Measurements from ENCODE around the gene CHCHD3. TPM values are rescaled to one million over a fixed set of nuclear protein-coding genes. Genes with fewer than 3 reads are reported as not detected.

Gene CHCHD3
- total RNA-seq, 8 experiments from 2014 or later, result 74.5 to 122 (median 90.0) TPM

- Histone ChIP-seq H3K27ac (no peak overlapping the region), H3K4me1 (replicated peaks in 1 of 2) (no peaks in the 10 kb centered on the region), H3K4me3 (no peak overlapping the region)
- in situ Hi-C loops (cut with MboI; ENCODE audit: low pct_unique_long_range_greater_than_20kb in 2 of 9, low sequenced_read_pairs in 9 of 9, unreplicated experiment in 9 of 9), result no loop called here
- no CpG with 5 or more reads among the region's 1 CpG for WGBS, 10 experiments
- ATAC-seq (replicated peaks in 6 of 8), result no peak
Observed at GRCh38 chr7:132766660-132767059, 315.2 kb downstream of the CHCHD3 start.

GRCh38 chr7:132765861-132766260, 316.0 kb downstream of the CHCHD3 start:
- in situ Hi-C loops (cut with MboI; ENCODE audit: low pct_unique_long_range_greater_than_20kb in 2 of 9, low sequenced_read_pairs in 9 of 9, unreplicated experiment in 9 of 9), result no loop called here
- Histone ChIP-seq H3K4me3 (no peak overlapping the region), H3K4me1 (replicated peaks in 1 of 2) (no peaks in the 10 kb centered on the region), H3K27ac (no peak overlapping the region)
- ATAC-seq (replicated peaks in 6 of 8), result no peak
- 56 to 100% (median 87%) methylated on average over 1 to 10 of the region's 11 CpGs; no CpG with 5 or more reads in 3 of the 10 experiments for WGBS, 10 experiments

GRCh38 chr7:132764762-132765161, 317.1 kb downstream of the CHCHD3 start:
- peaks cover 0 to 3% of the 10 kb centered on the region in 2 donors for H3K4me1 ChIP-seq (replicated peaks in 1 of 2)
- WGBS, 10 experiments, result 77 to 100% (median 85%) methylated on average over 1 to 5 of the region's 5 CpGs; no CpG with 5 or more reads in 1 of the 10 experiments
- in situ Hi-C loops (cut with MboI; ENCODE audit: low pct_unique_long_range_greater_than_20kb in 2 of 9, low sequenced_read_pairs in 9 of 9, unreplicated experiment in 9 of 9), result no loop called here
- H3K27ac ChIP-seq, result no peak overlapping the region
- H3K4me3 ChIP-seq, result no peak overlapping the region
- ATAC-seq (replicated peaks in 6 of 8), result no peak

- in situ Hi-C loops (cut with MboI; ENCODE audit: low pct_unique_long_range_greater_than_20kb in 2 of 9, low sequenced_read_pairs in 9 of 9, unreplicated experiment in 9 of 9), result no loop called here
- no peak overlapping the region for H3K4me3 ChIP-seq
- WGBS, 10 experiments, result 50 to 100% (median 67%) methylated on average over 1 to 7 of the region's 7 CpGs; no CpG with 5 or more reads in 1 of the 10 experiments
- no peak overlapping the region for H3K27ac ChIP-seq
- H3K4me1 ChIP-seq (replicated peaks in 1 of 2), result peaks cover 0 to 3% of the 10 kb centered on the region in 2 donors
- peak in 1 of 8 experiments; percentile 51 for ATAC-seq (replicated peaks in 6 of 8)
Observed at GRCh38 chr7:132760866-132761265, 321.0 kb downstream of the CHCHD3 start.

GRCh38 chr7:132760244-132760623, 321.7 kb downstream of the CHCHD3 start:
- Histone ChIP-seq H3K4me1 (replicated peaks in 1 of 2) (peaks cover 0 to 3% of the 10 kb centered on the region in 2 donors), H3K4me3 (no peak overlapping the region), H3K27ac (no peak overlapping the region)
- 33 to 90% (median 76%) methylated on average over 1 to 2 of the region's 2 CpGs; no CpG with 5 or more reads in 2 of the 10 experiments for WGBS, 10 experiments
- ATAC-seq (replicated peaks in 6 of 8), result peak in 3 of 8 experiments; percentile 14 to 63 (median 31)
- in situ Hi-C loops (cut with MboI; ENCODE audit: low pct_unique_long_range_greater_than_20kb in 2 of 9, low sequenced_read_pairs in 9 of 9, unreplicated experiment in 9 of 9), result no loop called here

GRCh38 chr7:132759482-132760243, 322.2 kb downstream of the CHCHD3 start:
- ATAC-seq (replicated peaks in 6 of 8), result peak in 1 of 8 experiments; percentile 12
- Histone ChIP-seq H3K27ac (no peak overlapping the region), H3K4me3 (no peak overlapping the region), H3K4me1 (replicated peaks in 1 of 2) (peaks cover 0 to 3% of the 10 kb centered on the region in 2 donors)
- WGBS, 10 experiments, result 25 to 100% (median 85%) methylated on average over 1 to 12 of the region's 15 CpGs; no CpG with 5 or more reads in 2 of the 10 experiments
- in situ Hi-C loops (cut with MboI; ENCODE audit: low pct_unique_long_range_greater_than_20kb in 2 of 9, low sequenced_read_pairs in 9 of 9, unreplicated experiment in 9 of 9), result no loop called here

GRCh38 chr7:132758986-132759385, 322.9 kb downstream of the CHCHD3 start:
- no peak overlapping the region for H3K27ac ChIP-seq
- peaks cover 0 to 3% of the 10 kb centered on the region in 2 donors for H3K4me1 ChIP-seq (replicated peaks in 1 of 2)
- ATAC-seq (replicated peaks in 6 of 8), result no peak
- in situ Hi-C loops (cut with MboI; ENCODE audit: low pct_unique_long_range_greater_than_20kb in 2 of 9, low sequenced_read_pairs in 9 of 9, unreplicated experiment in 9 of 9), result no loop called here
- 72 to 100% (median 74%) methylated on average over 1 to 3 of the region's 5 CpGs; no CpG with 5 or more reads in 7 of the 10 experiments for WGBS, 10 experiments
- H3K4me3 ChIP-seq, result no peak overlapping the region

GRCh38 chr7:132757783-132758182, 324.1 kb downstream of the CHCHD3 start:
- Histone ChIP-seq H3K27ac (no peak overlapping the region), H3K4me1 (replicated peaks in 1 of 2) (peaks cover 0 to 3% of the 10 kb centered on the region in 2 donors), H3K4me3 (no peak overlapping the region)
- in situ Hi-C loops (cut with MboI; ENCODE audit: low pct_unique_long_range_greater_than_20kb in 2 of 9, low sequenced_read_pairs in 9 of 9, unreplicated experiment in 9 of 9), result no loop called here
- WGBS, 10 experiments, result 40 to 76% (median 73%) methylated on average over 1 to 2 of the region's 3 CpGs; no CpG with 5 or more reads in 6 of the 10 experiments
- ATAC-seq (replicated peaks in 6 of 8), result peak in 1 of 8 experiments; percentile 27

- peak in 1 of 8 experiments; percentile 15 for ATAC-seq (replicated peaks in 6 of 8)
- whole genome bisulfite sequencing, 10 experiments, result 72 to 100% (median 84%) methylated on average over 1 to 5 of the region's 5 CpGs; no CpG with 5 or more reads in 3 of the 10 experiments
- Histone ChIP-seq H3K27ac (no peak overlapping the region), H3K4me1 (replicated peaks in 1 of 2) (peaks cover 1 to 3% of the 10 kb centered on the region in 2 donors), H3K4me3 (no peak overlapping the region)
- in situ Hi-C loops (cut with MboI; ENCODE audit: low pct_unique_long_range_greater_than_20kb in 2 of 9, low sequenced_read_pairs in 9 of 9, unreplicated experiment in 9 of 9), result no loop called here
Observed at GRCh38 chr7:132756484-132756990, 325.4 kb downstream of the CHCHD3 start.

- Histone ChIP-seq H3K27ac (no peak overlapping the region), H3K4me3 (no peak overlapping the region), H3K4me1 (replicated peaks in 1 of 2) (peaks cover 9% of the 10 kb centered on the region in 2 donors)
- in situ Hi-C loops (cut with MboI; ENCODE audit: low pct_unique_long_range_greater_than_20kb in 2 of 9, low sequenced_read_pairs in 9 of 9, unreplicated experiment in 9 of 9), result no loop called here
- 60 to 100% (median 72%) methylated on average over 1 to 4 of the region's 5 CpGs; no CpG with 5 or more reads in 2 of the 10 experiments for WGBS, 10 experiments
- peak in 3 of 8 experiments; percentile 68 to 89 (median 78) for ATAC-seq (replicated peaks in 6 of 8)
Observed at GRCh38 chr7:132755538-132756483, 326.1 kb downstream of the CHCHD3 start.

GRCh38 chr7:132752431-132752830, 329.5 kb downstream of the CHCHD3 start:
- WGBS, 10 experiments, result 53 to 100% (median 93%) methylated on average over 1 to 2 of the region's 2 CpGs; no CpG with 5 or more reads in 2 of the 10 experiments
- H3K27ac ChIP-seq, result no peak overlapping the region
- H3K4me3 ChIP-seq, result no peak overlapping the region
- in situ Hi-C loops (cut with MboI; ENCODE audit: low pct_unique_long_range_greater_than_20kb in 2 of 9, low sequenced_read_pairs in 9 of 9, unreplicated experiment in 9 of 9), result no loop called here
- ATAC-seq (replicated peaks in 6 of 8), result no peak
- H3K4me1 ChIP-seq (replicated peaks in 1 of 2), result peaks cover 17 to 20% of the 10 kb centered on the region in 2 donors

- Histone ChIP-seq H3K4me1 (replicated peaks in 1 of 2) (peaks cover 17 to 20% of the 10 kb centered on the region in 2 donors), H3K27ac (peak overlapping the region in 1 of 2 donors; percentile 6), H3K4me3 (no peak overlapping the region)
- in situ Hi-C loops (cut with MboI; ENCODE audit: low pct_unique_long_range_greater_than_20kb in 2 of 9, low sequenced_read_pairs in 9 of 9, unreplicated experiment in 9 of 9), result no loop called here
- WGBS, 10 experiments, result 60 to 92% (median 72%) methylated on average over 1 to 7 of the region's 8 CpGs; no CpG with 5 or more reads in 3 of the 10 experiments
- ATAC-seq (replicated peaks in 6 of 8), result peak in 5 of 8 experiments; percentile 41 to 61 (median 47)
Observed at GRCh38 chr7:132751244-132751647, 330.6 kb downstream of the CHCHD3 start.

Data from motor neuron (in vitro differentiated cells).